HepG2 (cell line): ENCODE data around the gene ANXA9. TPM values are rescaled to one million over a fixed set of nuclear protein-coding genes. Genes with fewer than 3 reads are reported as not detected.
A peak's percentile ranks its signal among the peaks of the same experiment; 100 is the strongest.

Experiments used
- ADNP ChIP-seq: sonication (generic); formaldehyde crosslinking; IDR thresholded peaks from 2 replicates; pipeline ENCODE4 v1.4.0; 2020; ENCODE audit warnings: missing genetic modification reagents
- AKAP8 ChIP-seq: sonication (generic); formaldehyde crosslinking; IDR thresholded peaks from 2 replicates; pipeline ENCODE4 v1.5.1; 2020; ENCODE audit warnings: mild to moderate bottlenecking, missing genetic modification reagents
- ARHGAP35 ChIP-seq: sonication (generic); formaldehyde crosslinking; IDR thresholded peaks from 2 replicates; pipeline ENCODE4 v1.9.0; 2022; ENCODE audit warnings: mild to moderate bottlenecking, inconsistent platforms, moderate library complexity, missing genetic modification reagents, borderline replicate concordance
- BHLHE40 ChIP-seq: IDR thresholded peaks from 2 replicates; pipeline ENCODE4 v1.6.1; 2011; ENCODE audit warnings: low read length, improper control_type of control experiment
- DRAP1 ChIP-seq: IDR thresholded peaks from 2 replicates; pipeline ENCODE4 v1.6.1; 2016; ENCODE audit warnings: missing genetic modification reagents, missing compliant biosample characterization
- HDAC1 ChIP-seq: sonication (generic); formaldehyde crosslinking; IDR thresholded peaks from 2 replicates; pipeline ENCODE4 v1.5.1; 2020; ENCODE audit warnings: mild to moderate bottlenecking, missing genetic modification reagents
- KLF11 ChIP-seq: IDR thresholded peaks from 2 replicates; pipeline ENCODE4 v1.6.1; 2016; ENCODE audit warnings: missing compliant biosample characterization
- NFE2 ChIP-seq: sonication (generic); formaldehyde crosslinking; IDR thresholded peaks from 2 replicates; pipeline ENCODE4 v1.4.0; 2020; ENCODE audit warnings: missing genetic modification reagents
- RELA ChIP-seq: sonication (generic); formaldehyde crosslinking; IDR thresholded peaks from 2 replicates; pipeline ENCODE4 v1.4.0; 2020; ENCODE audit warnings: missing genetic modification reagents
- TCF7 ChIP-seq: sonication (generic); IDR thresholded peaks from 2 replicates; pipeline ENCODE4 v1.6.1; 2016; ENCODE audit warnings: antibody characterized with exemption, low read depth
- TFE3 ChIP-seq: IDR thresholded peaks from 2 replicates; pipeline ENCODE4 v1.6.1; 2016
- ZFYVE20 ChIP-seq: sonication (generic); formaldehyde crosslinking; IDR thresholded peaks from 2 replicates; pipeline ENCODE4 v1.8.0; 2023; ENCODE audit warnings: low read depth, mild to moderate bottlenecking, moderate library complexity, missing genetic modification reagents, borderline replicate concordance
- ZNF501 ChIP-seq: sonication (generic); formaldehyde crosslinking; IDR thresholded peaks from 2 replicates; pipeline ENCODE4 v1.5.1; 2020; ENCODE audit warnings: mild to moderate bottlenecking, moderate library complexity, missing genetic modification reagents
- ZNF747 ChIP-seq: sonication (generic); formaldehyde crosslinking; IDR thresholded peaks from 2 replicates; pipeline ENCODE4 v1.8.1; 2023; ENCODE audit warnings: missing genetic modification reagents, mild to moderate bottlenecking, borderline replicate concordance
- ZNF770 ChIP-seq: sonication (generic); formaldehyde crosslinking; IDR thresholded peaks from 2 replicates; pipeline ENCODE4 v1.5.0; 2020; ENCODE audit warnings: mild to moderate bottlenecking, missing genetic modification reagents
- ZNF777 ChIP-seq: sonication (generic); formaldehyde crosslinking; IDR thresholded peaks from 2 replicates; pipeline ENCODE4 v1.4.0; 2020; ENCODE audit warnings: missing genetic modification reagents
- polyA plus RNA-seq, 8 experiments: library from polyadenylated mRNA; depleted of rRNA in 3 of 8; stranded (reverse) in 7 of 8; unstranded in 1 of 8; fragments of >200 nt; fragmentation: Illumina TruSeq in 4 of 8; extraction: Trizol in 4 of 8; gene quantifications; 2 replicates each; pipeline versions ENCODE4 v1.2.1 to v1.2.3, GENCODE V29; 2011 to 2016; ENCODE audit warnings: low read depth in 4 of 8, missing spikeins in 1 of 8, mixed read lengths in 1 of 8; ENCODE audit not compliant: insufficient read depth in 1 of 8
- total RNA-seq, 5 experiments: library from RNA; depleted of rRNA; stranded (reverse); fragments of >200 nt; fragmentation: Illumina TruSeq; extraction: Trizol; gene quantifications; 2 replicates each; pipeline ENCODE4 v1.2.3, GENCODE V29; 2016; ENCODE audit warnings: low read depth in 1 of 5
- TF ChIP-seq, protein P1 (sequence below), 2 experiments: sonication (generic) in 1 of 2; formaldehyde crosslinking in 1 of 2; IDR thresholded peaks; 2 replicates each; pipeline versions ENCODE4 v1.6.1 to v1.9.0; 2014 to 2022; ENCODE audit warnings: antibody characterized with exemption in 1 of 2, borderline replicate concordance in 1 of 2, inconsistent platforms in 1 of 2, low read depth in 1 of 2, missing genetic modification reagents in 1 of 2

The ANXA9 gene
- total and polyA plus RNA-seq, 2 of the 13 experiments (the other 11 are each of a cell fraction or from before 2014, with no cell fraction given) = 13.3 to 23.9 TPM

- TF ChIP-seq, protein P1, sequence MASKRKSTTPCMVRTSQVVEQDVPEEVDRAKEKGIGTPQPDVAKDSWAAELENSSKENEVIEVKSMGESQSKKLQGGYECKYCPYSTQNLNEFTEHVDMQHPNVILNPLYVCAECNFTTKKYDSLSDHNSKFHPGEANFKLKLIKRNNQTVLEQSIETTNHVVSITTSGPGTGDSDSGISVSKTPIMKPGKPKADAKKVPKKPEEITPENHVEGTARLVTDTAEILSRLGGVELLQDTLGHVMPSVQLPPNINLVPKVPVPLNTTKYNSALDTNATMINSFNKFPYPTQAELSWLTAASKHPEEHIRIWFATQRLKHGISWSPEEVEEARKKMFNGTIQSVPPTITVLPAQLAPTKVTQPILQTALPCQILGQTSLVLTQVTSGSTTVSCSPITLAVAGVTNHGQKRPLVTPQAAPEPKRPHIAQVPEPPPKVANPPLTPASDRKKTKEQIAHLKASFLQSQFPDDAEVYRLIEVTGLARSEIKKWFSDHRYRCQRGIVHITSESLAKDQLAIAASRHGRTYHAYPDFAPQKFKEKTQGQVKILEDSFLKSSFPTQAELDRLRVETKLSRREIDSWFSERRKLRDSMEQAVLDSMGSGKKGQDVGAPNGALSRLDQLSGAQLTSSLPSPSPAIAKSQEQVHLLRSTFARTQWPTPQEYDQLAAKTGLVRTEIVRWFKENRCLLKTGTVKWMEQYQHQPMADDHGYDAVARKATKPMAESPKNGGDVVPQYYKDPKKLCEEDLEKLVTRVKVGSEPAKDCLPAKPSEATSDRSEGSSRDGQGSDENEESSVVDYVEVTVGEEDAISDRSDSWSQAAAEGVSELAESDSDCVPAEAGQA (IDR thresholded peaks at IDR 0.05; ENCODE audit: low read depth) = no peak
- TF ChIP-seq, protein P1 (CRISPR knock-in tag; IDR thresholded peaks at IDR 0.05; ENCODE audit: borderline replicate concordance) = no peak
- TF ChIP-seq ADNP (no peak), ZFYVE20 (CRISPR knock-in tag) (no peak), RELA (CRISPR knock-in tag) (no peak), KLF11 (CRISPR knock-in tag) (no peak), DRAP1 (CRISPR knock-in tag) (peak; percentile 40; the same call in 1 of the 2 replicates), ZNF770 (CRISPR knock-in tag) (no peak), BHLHE40 (no peak), HDAC1 (CRISPR knock-in tag) (0 out of 2 replicates have a peak, but pooled peaks have one; percentile 45), TCF7 (no peak), ZNF501 (CRISPR knock-in tag) (peak; percentile 20; the same call in 1 of the 2 replicates), TFE3 (0 out of 2 replicates have a peak, but pooled peaks have one; percentile 14), ARHGAP35 (CRISPR knock-in tag) (no peak), AKAP8 (CRISPR knock-in tag) (no peak), NFE2 (CRISPR knock-in tag) (no peak), ZNF747 (no peak), ZNF777 (CRISPR knock-in tag) (no peak)
Observed at GRCh38 chr1:150974580-150975478, 7.3 kb upstream of the ANXA9 start, which contains the start of gene CERS2 (continued).
